ENCODE measurements around the gene HERC4.

DNA sequence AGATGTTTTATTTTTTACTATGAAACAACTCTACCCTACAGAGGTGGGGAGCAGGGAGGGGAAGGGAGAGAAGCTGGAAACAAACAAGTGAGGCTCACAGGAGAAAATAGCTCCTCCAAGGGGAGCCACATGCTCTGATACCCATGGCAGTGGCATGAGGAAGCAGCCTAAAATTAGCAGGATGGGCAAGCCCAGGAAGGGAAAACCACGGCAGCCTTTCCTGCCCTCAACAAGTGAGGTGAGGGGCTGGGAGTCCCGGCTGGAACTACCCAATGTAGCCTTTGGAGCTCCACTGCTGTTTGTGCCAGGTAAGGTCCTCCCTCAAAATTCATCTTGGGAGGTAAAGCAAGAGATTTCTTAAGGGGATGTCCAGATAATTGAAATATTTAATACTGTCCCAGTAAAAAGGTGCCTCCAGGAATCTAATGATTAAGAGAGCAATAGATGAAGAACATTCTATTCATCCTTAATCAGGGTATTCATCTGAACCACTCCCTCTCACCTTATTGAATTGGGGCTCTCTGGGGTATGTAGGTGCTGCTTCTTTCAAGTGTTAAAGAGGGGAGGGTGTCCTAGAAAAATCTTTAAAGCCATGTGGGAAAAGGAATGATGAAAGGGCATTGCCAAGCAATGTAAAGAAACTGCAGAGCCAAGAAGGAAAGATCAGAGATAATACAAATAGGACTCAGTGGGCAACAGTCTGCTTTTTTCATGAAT is 12.8 kb upstream of the HERC4 start:
- no peak for TF ChIP-seq BHLHE40 (IDR thresholded peaks at IDR 0.05; ENCODE audit: borderline replicate concordance)
- TF ChIP-seq FOXK2 (IDR thresholded peaks at IDR 0.05): no peak
- no peak for TF ChIP-seq ARNT (IDR thresholded peaks at IDR 0.05)
- no peak for TF ChIP-seq FOXA1 (IDR thresholded peaks at IDR 0.05)
- no peak for TF ChIP-seq L3MBTL2 (conservative IDR thresholded peaks at IDR 0.05)
- no peak for TF ChIP-seq TARDBP (IDR thresholded peaks at IDR 0.05)
- TF ChIP-seq SUZ12 (IDR thresholded peaks at IDR 0.05): no peak
- no peak for TF ChIP-seq FOXM1 (IDR thresholded peaks at IDR 0.05; ENCODE audit: borderline replicate concordance)
- no peak for TF ChIP-seq SP1 (IDR thresholded peaks at IDR 0.05)
- TF ChIP-seq HDGF (IDR thresholded peaks at IDR 0.05; ENCODE audit: borderline replicate concordance): no peak

All from HEK293T (cell line).